Glomerular visceral epithelial cell (primary cell): ENCODE data around the gene SGIP1.
"Not testable (repeated sequence)": the region's sequence is repeated elsewhere in the genome, so short reads cannot be mapped to it uniquely, and the experiment has no call there.

ENCODE experiments used
- DNase-seq: peaks from one replicate; pipeline ENCODE4 v3.0.0-alpha.2; 2016; ENCODE audit errors: extremely low spot score

The SGIP1 gene

DNA sequence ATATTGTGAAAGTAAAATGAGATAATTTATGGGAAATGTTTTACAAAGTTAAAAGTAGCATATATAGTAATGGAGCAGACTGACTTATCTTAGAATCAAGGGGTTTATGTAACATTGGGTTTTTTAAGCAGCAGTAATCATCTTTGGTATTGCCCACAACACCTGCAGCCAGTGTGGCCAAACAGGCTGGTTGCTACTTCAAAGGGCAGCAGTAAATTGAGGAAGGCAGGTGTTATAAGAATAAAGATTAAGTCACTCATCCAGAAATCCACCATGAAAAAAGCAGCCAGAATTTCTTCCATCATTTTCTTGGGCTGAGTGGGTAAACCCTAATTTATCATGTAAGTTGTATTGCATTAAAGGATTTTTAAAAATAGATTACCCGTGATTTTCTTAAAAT is 235.0 kb downstream of the SGIP1 start:
- no peak for DNase-seq

DNA sequence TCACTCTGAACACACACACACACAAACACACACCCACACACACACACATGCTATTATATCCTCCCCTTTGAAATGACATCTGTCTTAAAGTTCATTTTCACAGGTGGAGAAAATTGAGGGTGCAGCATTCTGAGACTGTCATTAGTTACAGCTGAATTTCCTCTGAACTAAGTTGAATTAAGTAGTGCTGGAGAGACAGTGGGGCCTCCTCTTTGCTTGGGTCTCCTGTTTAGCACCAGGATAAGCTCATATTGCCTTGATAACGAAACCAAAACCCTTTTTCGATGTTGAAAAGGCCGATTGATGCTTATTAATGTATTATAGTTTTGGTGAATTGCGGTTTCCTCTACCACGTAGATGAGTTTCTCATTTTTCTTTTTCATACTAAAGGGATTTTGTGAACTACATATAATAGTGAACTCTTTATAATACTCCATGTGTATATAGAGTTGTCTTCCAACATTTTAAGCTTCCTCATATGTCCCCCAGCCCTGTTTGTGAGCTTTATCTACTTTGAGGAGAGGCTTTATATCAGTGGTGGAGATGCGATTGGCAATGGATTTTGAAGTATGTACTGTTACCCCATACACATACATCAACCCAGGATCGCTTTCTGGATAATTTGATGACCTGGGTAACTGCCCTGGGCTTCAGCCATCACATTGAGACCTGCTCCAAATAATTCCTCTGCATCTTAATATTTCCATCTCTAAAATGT is 235.7 kb downstream of the SGIP1 start:
- no peak for DNase-seq

DNA sequence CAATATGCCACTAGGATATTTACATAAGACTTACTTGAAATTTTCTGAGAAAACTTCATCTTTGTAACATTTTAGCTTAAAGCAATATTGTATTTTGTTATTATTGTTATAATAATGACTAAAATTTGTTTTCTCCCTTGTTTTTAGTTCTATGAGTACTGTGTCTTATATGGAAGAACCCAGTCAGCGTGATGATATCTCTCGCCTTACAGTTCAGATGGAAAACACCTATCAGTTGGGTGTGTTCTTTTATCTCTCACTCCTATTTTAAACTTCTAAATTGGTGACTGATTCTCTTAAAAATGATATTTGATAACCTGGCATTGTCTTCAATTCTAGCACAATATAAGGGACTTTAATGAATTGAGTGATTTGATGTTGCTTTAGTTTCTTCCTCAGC is 236.3 kb downstream of the SGIP1 start:
- no peak for DNase-seq

DNA sequence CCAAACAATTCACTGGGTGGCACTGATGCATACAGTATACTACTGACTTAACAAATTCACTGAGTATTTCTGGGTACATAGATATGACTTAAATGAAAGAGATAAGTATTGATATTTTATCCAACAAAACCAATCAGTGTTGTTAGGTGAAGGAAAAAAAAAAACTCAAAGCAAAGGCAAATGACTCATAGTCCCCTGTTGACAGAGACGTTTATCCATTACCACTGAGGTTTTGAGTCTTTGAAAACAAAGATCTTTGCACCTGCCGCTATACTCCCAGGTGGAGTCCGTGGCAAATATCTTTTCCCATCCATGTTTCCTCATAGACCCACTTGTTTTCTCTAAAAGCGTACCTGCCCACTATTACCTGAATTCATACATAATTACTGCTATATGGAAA is 236.7 kb downstream of the SGIP1 start:
- no peak for DNase-seq

DNA sequence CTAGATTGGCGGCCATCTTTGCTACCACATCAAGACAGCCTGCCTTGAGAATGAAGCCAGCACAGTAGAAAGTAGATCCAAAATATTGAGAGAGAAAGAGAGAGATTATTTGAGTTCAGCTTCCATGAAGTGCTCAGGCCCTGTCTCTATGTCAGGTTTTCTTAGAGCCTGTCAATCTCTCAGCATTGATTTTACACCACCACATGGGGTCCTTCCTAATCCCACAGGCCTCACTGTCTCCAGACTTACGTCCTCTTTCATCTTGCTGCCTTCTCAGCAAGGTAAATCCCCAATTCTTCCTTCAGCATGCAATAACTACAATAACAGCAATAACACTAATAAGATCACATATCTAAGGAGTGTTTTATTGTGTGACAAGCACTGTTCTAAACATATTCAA is 239.3 kb downstream of the SGIP1 start:
- DNase-seq: no peak

DNA sequence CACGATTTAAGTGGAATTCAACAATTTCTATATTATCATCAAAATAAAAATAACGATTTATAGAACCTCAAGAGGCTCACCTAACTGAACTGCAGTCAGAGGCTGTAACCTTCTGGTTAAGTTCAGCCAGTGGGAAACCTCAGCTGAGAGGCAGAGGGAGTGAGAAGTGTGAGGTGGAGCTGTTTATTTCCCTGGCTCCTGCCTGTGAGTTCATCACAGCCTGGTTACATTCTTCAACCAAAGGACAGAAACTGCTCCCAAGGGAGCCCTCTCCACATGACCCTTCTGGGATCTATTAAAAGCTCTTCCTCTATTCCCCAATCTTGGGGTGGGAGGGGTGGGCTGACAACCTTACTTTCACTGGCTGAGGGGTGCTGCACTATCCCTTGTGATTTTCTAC is 240.5 kb downstream of the SGIP1 start:
- DNase-seq: no peak

DNA sequence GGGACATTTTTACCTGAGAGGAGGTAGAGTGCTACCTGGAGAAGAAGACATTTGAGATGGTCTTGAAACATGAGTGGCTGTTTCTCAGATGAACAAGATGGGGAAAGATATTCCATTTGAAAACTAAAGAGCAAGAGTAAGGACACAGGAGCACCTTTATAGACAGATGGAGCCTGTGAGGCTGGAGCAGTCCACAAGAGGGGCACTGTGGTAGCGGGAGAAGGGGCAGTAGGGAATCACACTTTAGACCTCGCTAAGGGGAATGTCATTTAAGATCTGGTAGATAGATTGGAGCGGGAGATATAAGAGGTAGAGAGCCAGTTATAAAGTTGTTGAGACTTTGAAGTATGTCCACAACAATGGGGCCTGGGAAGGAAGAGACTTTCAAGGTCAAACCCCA is 241.7 kb downstream of the SGIP1 start:
- no peak for DNase-seq

DNA sequence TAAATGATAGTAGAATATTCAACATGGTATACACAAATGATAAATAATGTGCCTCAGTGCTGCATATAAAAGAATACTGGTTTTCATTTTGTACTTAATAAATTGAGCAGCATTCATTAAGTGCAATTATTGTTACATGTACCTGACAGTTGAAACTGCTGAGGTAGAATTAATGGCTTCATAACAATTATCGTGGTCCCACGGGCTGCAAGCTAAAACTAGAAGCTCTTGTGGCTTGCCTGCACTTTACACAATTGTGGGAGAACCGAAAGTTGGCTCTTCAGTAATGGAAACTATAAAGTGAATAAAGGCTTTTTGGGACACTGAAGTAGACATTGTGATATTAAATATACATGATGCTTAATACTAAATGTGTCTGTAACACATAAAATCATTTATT is 243.9 kb downstream of the SGIP1 start:
- DNase-seq: no peak

DNA sequence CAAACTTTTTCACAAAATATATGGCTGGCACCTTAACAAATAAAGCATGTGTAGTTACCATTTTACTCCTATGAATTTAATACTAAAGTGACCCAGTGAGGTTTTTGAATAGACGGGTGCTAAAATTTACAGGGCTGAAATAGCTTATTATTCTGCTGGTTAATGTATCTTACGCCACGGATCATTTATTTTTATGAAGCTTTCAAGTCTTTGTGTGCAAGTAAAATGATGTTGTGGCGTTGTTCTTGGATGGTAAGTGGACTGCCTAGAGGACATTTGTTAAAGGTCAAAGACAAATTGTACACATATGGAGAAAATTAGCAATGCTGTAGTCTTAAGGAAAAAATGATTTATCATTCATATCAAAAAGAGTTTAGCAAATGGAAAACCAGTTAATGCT is 244.3 kb downstream of the SGIP1 start:
- no peak for DNase-seq

DNA sequence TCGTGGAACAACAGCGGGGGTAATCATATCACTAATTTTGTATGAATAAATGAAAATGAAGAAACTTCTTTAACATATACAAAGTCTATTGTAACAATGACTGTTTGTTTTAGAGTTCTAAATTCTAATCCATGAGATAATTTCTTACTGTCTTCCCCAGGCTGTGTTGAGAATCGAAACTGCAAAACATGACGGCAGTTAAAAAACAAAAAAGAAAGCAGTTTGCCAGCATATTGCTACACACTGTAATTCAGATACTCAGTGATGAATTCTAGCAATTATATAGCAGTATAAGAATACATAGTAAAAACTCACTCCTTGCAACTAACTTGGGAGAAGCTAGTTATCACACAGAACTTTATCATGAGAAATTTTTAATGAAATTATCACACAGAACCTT is 245.0 kb downstream of the SGIP1 start:
- DNase-seq: no peak

DNA sequence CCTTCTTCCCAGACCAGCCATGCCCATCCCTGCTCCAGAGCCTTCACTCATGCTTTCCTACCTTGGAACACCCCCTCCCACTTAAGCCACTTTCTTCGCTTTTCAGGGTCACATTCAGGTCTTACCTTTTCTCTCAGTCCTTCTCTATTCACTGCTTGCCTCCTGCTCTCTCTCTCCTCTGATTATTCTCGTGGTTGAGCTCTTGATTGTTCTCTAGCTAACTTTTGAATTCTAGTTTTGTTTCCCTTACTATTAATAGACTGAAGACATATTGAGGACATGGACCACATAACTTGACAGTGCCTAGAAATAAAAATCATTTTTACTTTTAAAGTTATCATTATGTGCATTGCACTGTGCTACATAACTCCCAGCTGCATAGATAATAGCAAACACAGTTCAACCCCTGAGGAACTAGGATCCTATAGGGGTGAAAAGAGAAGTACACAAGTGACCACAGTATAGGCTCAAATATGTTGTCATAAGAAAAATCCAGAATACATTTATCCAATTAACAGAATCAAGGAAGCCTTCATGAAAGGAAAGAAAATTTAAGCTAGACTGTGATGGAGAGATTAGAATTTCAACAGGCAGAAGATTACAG is 245.6 kb downstream of the SGIP1 start:
- no peak for DNase-seq

DNA sequence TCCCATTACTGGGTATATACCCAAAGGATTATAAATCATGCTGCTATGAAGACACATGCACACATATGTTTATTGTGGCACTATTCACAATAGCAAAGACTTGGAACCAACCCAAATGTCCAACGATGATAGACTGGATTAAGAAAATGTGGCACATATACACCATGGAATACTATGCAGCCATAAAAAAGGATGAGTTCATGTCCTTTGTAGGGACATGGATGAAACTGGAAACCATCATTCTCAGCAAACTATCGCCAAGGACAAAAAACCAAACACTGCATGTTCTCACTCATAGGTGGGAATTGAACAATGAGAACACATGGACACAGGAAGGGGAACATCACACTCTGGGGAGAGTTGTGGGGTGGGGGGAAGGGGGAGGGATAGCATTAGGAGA is 251.8 kb downstream of the SGIP1 start:
- DNase-seq: not testable (repeated sequence)

DNA sequence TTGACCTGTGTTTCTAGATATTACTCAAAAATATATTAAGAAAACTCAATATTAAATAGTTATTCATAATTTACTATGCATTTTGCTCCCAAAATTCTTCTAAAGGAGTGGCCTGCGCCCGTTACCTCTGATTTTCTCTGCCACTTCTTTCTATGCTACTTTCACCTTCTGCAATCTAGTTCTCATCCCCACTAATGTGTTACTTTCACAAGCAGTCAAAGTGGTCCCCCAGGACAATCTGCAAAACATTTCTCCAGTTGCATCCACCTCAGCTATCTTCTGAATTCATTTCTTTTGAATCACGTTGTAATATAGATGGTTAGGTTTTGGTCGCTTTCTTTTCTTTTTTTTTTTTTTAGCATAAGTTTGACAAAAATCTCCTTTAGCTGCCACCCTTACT is 253.7 kb downstream of the SGIP1 start:
- DNase-seq: no peak

DNA sequence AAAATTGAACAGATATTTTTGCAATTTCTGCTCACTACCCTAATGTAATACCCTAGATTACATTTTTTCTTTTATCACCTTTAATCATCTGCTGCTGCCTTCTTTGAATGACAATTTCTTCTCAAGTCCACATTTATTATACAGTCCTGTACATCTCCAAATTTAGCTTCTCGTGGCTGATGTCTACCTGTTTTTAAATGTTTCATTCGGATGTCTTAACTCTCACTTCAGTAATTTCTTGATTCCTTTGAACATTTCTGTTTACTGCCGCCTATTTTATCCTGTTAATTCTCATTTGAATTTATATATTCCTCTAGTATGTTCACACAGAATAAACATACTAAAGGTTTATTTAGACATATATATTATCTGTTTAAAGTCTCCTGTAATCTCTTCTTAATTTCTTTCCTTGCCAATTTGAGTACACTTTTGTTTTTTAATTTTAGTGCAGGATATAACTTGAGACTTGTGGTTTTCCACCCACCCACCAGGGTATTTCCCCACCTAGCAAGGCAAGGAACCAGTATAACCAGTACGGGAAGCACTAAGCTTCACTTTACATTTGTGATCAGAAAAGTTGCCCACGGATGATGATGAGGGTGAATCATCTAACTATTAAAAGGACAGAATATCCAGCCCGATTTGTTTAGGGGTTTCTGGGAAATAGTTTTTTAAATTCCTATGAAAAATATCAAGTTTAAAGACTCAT is 254.4 kb downstream of the SGIP1 start:
- DNase-seq: no peak

DNA sequence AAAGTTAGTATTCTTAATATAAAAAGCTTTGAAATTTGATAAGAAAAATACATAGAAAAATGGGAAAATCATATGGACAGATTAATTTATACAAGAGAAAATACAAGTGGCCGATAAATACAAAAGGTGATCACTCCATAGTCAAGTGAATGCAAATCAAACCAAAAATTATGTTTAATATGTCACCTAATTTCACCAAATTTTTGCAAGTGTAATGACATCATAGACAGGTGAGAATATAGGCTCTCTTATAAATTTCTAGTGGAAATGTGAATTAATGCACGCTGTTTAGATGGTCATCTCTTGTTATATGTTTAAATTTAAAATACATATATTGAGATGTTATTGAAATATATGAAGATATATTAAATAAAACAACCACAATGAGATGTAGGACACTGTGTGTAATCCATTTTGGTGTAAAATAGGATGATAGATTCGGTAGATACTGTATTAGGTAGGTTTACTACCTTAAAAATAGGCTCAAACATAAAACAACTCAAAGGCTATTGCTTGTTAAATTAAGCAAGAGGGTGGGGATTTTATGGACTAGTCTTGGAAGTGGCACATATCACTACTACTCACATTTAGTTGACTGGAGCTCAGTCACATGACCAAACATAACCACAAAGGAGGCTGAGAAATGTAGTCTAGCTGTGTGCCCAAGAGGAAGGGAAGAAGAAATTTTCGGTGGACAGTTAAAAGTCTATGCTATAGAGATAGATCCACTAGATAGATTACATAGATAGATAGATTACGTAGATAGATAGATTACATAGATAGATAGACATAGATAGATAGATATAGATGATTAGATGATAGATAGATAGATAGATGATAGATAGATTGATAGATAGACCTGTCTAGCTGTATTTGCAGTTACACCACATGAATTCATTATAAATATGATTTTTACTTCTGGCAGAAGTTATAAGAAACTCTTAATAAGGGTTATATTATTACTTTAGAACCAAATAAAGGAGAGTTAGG is 258.0 kb downstream of the SGIP1 start:
- no peak for DNase-seq

DNA sequence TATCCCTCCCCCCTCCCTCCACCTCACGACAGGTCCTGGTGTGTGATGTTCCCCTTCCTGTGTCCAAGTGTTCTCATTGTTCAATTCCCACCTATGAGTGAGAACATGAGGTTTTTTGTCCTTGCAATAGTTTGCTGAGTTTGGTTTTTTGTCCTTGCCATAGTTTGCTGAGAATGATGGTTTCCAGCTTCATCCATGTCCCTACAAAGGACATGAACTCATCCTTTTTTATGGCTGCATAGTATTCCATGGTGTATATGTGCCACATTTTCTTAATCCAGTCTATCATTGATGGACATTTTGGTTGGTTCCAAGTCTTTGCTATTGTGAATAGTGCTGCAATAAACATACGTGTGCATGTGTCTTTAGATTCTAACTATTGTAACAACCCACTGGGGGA is 261.9 kb downstream of the SGIP1 start:
- DNase-seq: not testable (repeated sequence)
